Suprapubic skin (tissue), 4 donors: ENCODE results near the gene TEKT1. TPM values are rescaled to one million over a fixed set of nuclear protein-coding genes. Genes with fewer than 3 reads are reported as not detected.

Source experiments
- DNase-seq, 2 donors: peaks; one replicate each; pipeline ENCODE4 v3.0.0-alpha.2; 2019; ENCODE audit warnings: low spot score in 2 of 2
- H3K27ac ChIP-seq: fragments of 200-600 bp; sonication (generic); one replicate; pipeline ENCODE4 v1.5.1; 2019
- H3K27me3 ChIP-seq: fragments of 200-600 bp; sonication (generic); one replicate; pipeline ENCODE4 v1.5.1; 2019
- H3K36me3 ChIP-seq: fragments of 200-600 bp; sonication (generic); one replicate; pipeline ENCODE4 v1.5.1; 2019
- H3K4me1 ChIP-seq: fragments of 200-600 bp; sonication (generic); one replicate; pipeline ENCODE4 v1.5.1; 2019
- H3K4me3 ChIP-seq: fragments of 200-600 bp; sonication (generic); one replicate; pipeline ENCODE4 v1.5.1; 2019; ENCODE audit warnings: mild to moderate bottlenecking
- H3K9me3 ChIP-seq: fragments of 200-600 bp; sonication (generic); one replicate; pipeline ENCODE4 v1.5.1; 2019
- CTCF ChIP-seq, 2 donors: fragments of 200-600 bp in 1 of 2; fragments of 450-650 bp in 1 of 2; sonication (generic) in 1 of 2; IDR thresholded peaks; one replicate each; pipeline ENCODE4 v1.5.1; 2016 to 2019; ENCODE audit warnings: antibody characterized with exemption in 2 of 2, mild to moderate bottlenecking in 1 of 2, moderate library complexity in 1 of 2
- EP300 ChIP-seq: sonication (generic); formaldehyde crosslinking; IDR thresholded peaks from one replicate; pipeline ENCODE4 v1.6.1; 2017; ENCODE audit warnings: antibody characterized with exemption
- POLR2A ChIP-seq, 2 donors: fragments of 450-650 bp; IDR thresholded peaks; one replicate each; pipeline ENCODE4 v1.6.1; 2017; ENCODE audit warnings: antibody characterized with exemption in 2 of 2, mild to moderate bottlenecking in 2 of 2, moderate library complexity in 2 of 2
- POLR2AphosphoS5 ChIP-seq, 3 donors: sonication (generic); formaldehyde crosslinking; IDR thresholded peaks; one replicate each; pipeline ENCODE4 v1.6.1; 2017; ENCODE audit warnings: antibody characterized with exemption in 3 of 3
- total RNA-seq, 4 donors: library from RNA; depleted of rRNA; stranded (reverse); fragments of >200 nt; gene quantifications; one replicate each; pipeline ENCODE4 v1.1.0, GENCODE V29; 2016

TEKT1 gene
- total RNA-seq, 4 donors from 2014 or later, result not detected

GRCh38 chr17:6748617-6749016 lies 82.9 kb downstream of the TEKT1 start:
- no peak for TF ChIP-seq POLR2A (IDR thresholded peaks at IDR 0.05)
- no peak for TF ChIP-seq CTCF (IDR thresholded peaks at IDR 0.05)
- TF ChIP-seq POLR2AphosphoS5 (IDR thresholded peaks at IDR 0.05), result no peak
- no peak for TF ChIP-seq EP300
- DNase-seq, result no peak
- H3K4me3 ChIP-seq, result no peak overlapping the region

More at GRCh38 chr17:6748617-6749016, 82.9 kb downstream of the TEKT1 start:
- Histone ChIP-seq H3K4me1 (peaks cover 20% of the 10 kb centered on the region), H3K27ac (no peak overlapping the region), H3K9me3 (no peaks in the 10 kb centered on the region), H3K36me3 (no peaks in the 10 kb centered on the region), H3K27me3 (peaks cover 1% of the 10 kb centered on the region)

Other genes starting within 250 kb of the TEKT1 start
- 10 to 100 TPM in 2 of 4 donors, 1 to 10 TPM in 2; 4.9 to 24.9 (median 10.4) TPM for gene KIAA0753, start 191.0 kb downstream of the TEKT1 start, total RNA-seq
- 100 to 1,000 TPM in 1 of 4 donors, 10 to 100 TPM in 3; 30.0 to 153 (median 92.9) TPM for gene TXNDC17, start 190.7 kb downstream of the TEKT1 start, total RNA-seq
- gene MED31, start 180.1 kb downstream of the TEKT1 start, total RNA-seq, result 10 to 100 TPM in 3 of 4 donors, 1 to 10 TPM in 1; 9.3 to 19.2 (median 12.9) TPM
- 1 to 10 TPM; 1.9 to 3.3 (median 2.4) TPM for gene C17orf100, start 180.0 kb downstream of the TEKT1 start, total RNA-seq
- gene SLC13A5, start 118.4 kb downstream of the TEKT1 start, total RNA-seq, result under 1 TPM in 1 of 4 donors, not detected in 3; 0.72 TPM
- gene XAF1, start 75.7 kb downstream of the TEKT1 start, total RNA-seq, result 10 to 100 TPM in 2 of 4 donors, 1 to 10 TPM in 2; 4.3 to 21.1 (median 10.9) TPM
- gene FBXO39, start 55.5 kb downstream of the TEKT1 start, total RNA-seq, result 1 to 10 TPM in 2 of 4 donors, under 1 TPM in 1, not detected in 1; 0.91 to 1.5 (median 1.0) TPM
- 10 to 100 TPM in 3 of 4 donors, 1 to 10 TPM in 1; 9.8 to 34.4 (median 22.8) TPM for gene ALOX12, start 164.3 kb upstream of the TEKT1 start, total RNA-seq
- 100 to 1,000 TPM in 3 of 4 donors, 10 to 100 TPM in 1; 82.2 to 235 (median 219) TPM for gene RNASEK, start 180.9 kb upstream of the TEKT1 start, total RNA-seq
- 1 to 10 TPM; 1.6 to 3.1 (median 1.8) TPM for gene BCL6B, start 191.3 kb upstream of the TEKT1 start, total RNA-seq
- 1 to 10 TPM; 1.5 to 4.9 (median 3.7) TPM for gene SLC16A13, start 204.3 kb upstream of the TEKT1 start, total RNA-seq
- gene SLC16A11, start 212.4 kb upstream of the TEKT1 start, total RNA-seq, result 10 to 100 TPM in 1 of 4 donors, 1 to 10 TPM in 2, under 1 TPM in 1; 0.26 to 10.8 (median 5.5) TPM
- gene CLEC10A, start 248.5 kb upstream of the TEKT1 start, total RNA-seq, result 1 to 10 TPM; 1.6 to 3.3 (median 1.7) TPM